ENCODE measurements around the gene GRHL3.

The GRHL3 gene

GRCh38 chr1:24318615-24319311, 394 bp upstream of the GRHL3 start:
- DNase-seq: no peak

GRCh38 chr1:24319962-24320361, 805 bp downstream of the GRHL3 start:
- no peak for DNase-seq

GRCh38 chr1:24321126-24321525, 2.0 kb downstream of the GRHL3 start:
- no peak for DNase-seq

GRCh38 chr1:24321697-24322469, 2.7 kb downstream of the GRHL3 start:
- peak; percentile 19 for DNase-seq

GRCh38 chr1:24322470-24323177, 3.5 kb downstream of the GRHL3 start:
- no peak for DNase-seq

GRCh38 chr1:24323281-24323680, 4.1 kb downstream of the GRHL3 start:
- DNase-seq: no peak

GRCh38 chr1:24324903-24325302, 5.7 kb downstream of the GRHL3 start:
- DNase-seq: no peak

GRCh38 chr1:24325587-24326449, 6.7 kb downstream of the GRHL3 start:
- no peak for DNase-seq

- no peak for DNase-seq
Measured at GRCh38 chr1:24327486-24327885, 8.3 kb downstream of the GRHL3 start.

- no peak for DNase-seq
Measured at GRCh38 chr1:24327891-24328290, 8.7 kb downstream of the GRHL3 start.

- no peak for DNase-seq
Measured at GRCh38 chr1:24329331-24329730, 10.2 kb downstream of the GRHL3 start.

- no peak for DNase-seq
Measured at GRCh38 chr1:24329797-24330543, 10.8 kb downstream of the GRHL3 start.

GRCh38 chr1:24331961-24332673, 13.0 kb downstream of the GRHL3 start:
- no peak for DNase-seq

- DNase-seq: no peak
Measured at GRCh38 chr1:24336075-24336474, 16.9 kb downstream of the GRHL3 start.

GRCh38 chr1:24337455-24337854, 18.3 kb downstream of the GRHL3 start:
- DNase-seq: no peak

GRCh38 chr1:24338447-24338846, 19.3 kb downstream of the GRHL3 start:
- DNase-seq: no peak

GRCh38 chr1:24339996-24340395, 20.8 kb downstream of the GRHL3 start:
- DNase-seq: no peak

- DNase-seq: no peak
Measured at GRCh38 chr1:24340770-24341169, 21.6 kb downstream of the GRHL3 start.

- DNase-seq: no peak
Measured at GRCh38 chr1:24341260-24341659, 22.1 kb downstream of the GRHL3 start.

GRCh38 chr1:24343412-24344089, 24.4 kb downstream of the GRHL3 start:
- no peak for DNase-seq

Data from KG1 (cell line).